MCF 10A (cell line): ENCODE results near the gene LCN9. TPM values are rescaled to one million over a fixed set of nuclear protein-coding genes. Genes with fewer than 3 reads are reported as not detected.

Experiments used
- BruUV-seq: library from RNA; stranded (reverse); fragments of 400-500 nt; replicated peaks from 2 replicates; lab custom pipeline; 2021; lab: Mats Ljungman, UMichigan
- CTCF ChIA-PET: fragments of 300-600 bp; sonication (Branson Sonifier 250); formaldehyde crosslinking; extraction: SDS; loops from one replicate; lab custom pipeline; 2021; ENCODE audit warnings: antibody characterized with exemption, inconsistent platforms; lab: Yijun Ruan, JAX
- POLR2A ChIA-PET: fragments of 300-600, 350-650 bp; sonication (Branson Sonifier 250); formaldehyde crosslinking; extraction: SDS; loops from one replicate; lab custom pipeline; 2020; ENCODE audit warnings: antibody characterized with exemption, inconsistent platforms; lab: Yijun Ruan, JAX
- DNase-seq: peaks from one replicate; pipeline ENCODE4 v3.0.0-alpha.2; 2018; ENCODE audit not compliant: unreplicated experiment
- H3K27ac Mint-ChIP-seq: one replicate; pipeline ENCODE4 v1.8.0; 2022; ENCODE audit warnings: mild to moderate bottlenecking, low read depth, mixed read lengths; ENCODE audit not compliant: unreplicated experiment
- H3K27me3 Mint-ChIP-seq: one replicate; pipeline ENCODE4 v1.8.0; 2022; ENCODE audit warnings: mixed read lengths; ENCODE audit not compliant: insufficient read depth, unreplicated experiment
- H3K36me3 Mint-ChIP-seq: one replicate; pipeline ENCODE4 v1.8.0; 2022; ENCODE audit warnings: mild to moderate bottlenecking, moderate library complexity, mixed read lengths; ENCODE audit not compliant: insufficient read depth, unreplicated experiment
- H3K4me1 Mint-ChIP-seq: one replicate; pipeline ENCODE4 v1.8.0; 2022; ENCODE audit warnings: mixed read lengths; ENCODE audit not compliant: insufficient read depth, unreplicated experiment
- H3K4me3 Mint-ChIP-seq: one replicate; pipeline ENCODE4 v1.8.0; 2022; ENCODE audit warnings: mild to moderate bottlenecking, moderate library complexity, mixed read lengths; ENCODE audit not compliant: unreplicated experiment
- H3K9me3 Mint-ChIP-seq: one replicate; pipeline ENCODE4 v1.8.0; 2022; ENCODE audit warnings: mixed read lengths; ENCODE audit not compliant: unreplicated experiment
- intact Hi-C: fragments of 100-400 bp; cut with micrococcal nuclease; formaldehyde crosslinking; loops from 2 replicates; pipeline ENCODE4 v1.14.1; 2022
- total RNA-seq: library from RNA; stranded (reverse); gene quantifications from 2 replicates; pipeline ENCODE4 v1.2.3, GENCODE V29; 2022
- TF ChIP-seq, protein P1 (sequence below): fragments of 200-600 bp; IDR thresholded peaks from one replicate; pipeline ENCODE4 v1.8.0; 2022; ENCODE audit warnings: antibody characterized with exemption, mild to moderate bottlenecking; ENCODE audit not compliant: unreplicated experiment

LCN9 gene
- total RNA-seq, 1 experiment from 2014 or later: not detected

GRCh38 chr9:135684691-135685090, 21.6 kb downstream of the LCN9 start:
- DNase-seq: no peak
- H3K27ac Mint-ChIP-seq: no peak overlapping the region
- ChIA-PET POLR2A (no interaction called here), CTCF (no interaction called here)
- H3K36me3 Mint-ChIP-seq: no peaks in the 10 kb centered on the region
- peaks cover 4% of the 10 kb centered on the region for H3K4me1 Mint-ChIP-seq
- intact Hi-C loops: no loop called here
- TF ChIP-seq, protein P1, sequence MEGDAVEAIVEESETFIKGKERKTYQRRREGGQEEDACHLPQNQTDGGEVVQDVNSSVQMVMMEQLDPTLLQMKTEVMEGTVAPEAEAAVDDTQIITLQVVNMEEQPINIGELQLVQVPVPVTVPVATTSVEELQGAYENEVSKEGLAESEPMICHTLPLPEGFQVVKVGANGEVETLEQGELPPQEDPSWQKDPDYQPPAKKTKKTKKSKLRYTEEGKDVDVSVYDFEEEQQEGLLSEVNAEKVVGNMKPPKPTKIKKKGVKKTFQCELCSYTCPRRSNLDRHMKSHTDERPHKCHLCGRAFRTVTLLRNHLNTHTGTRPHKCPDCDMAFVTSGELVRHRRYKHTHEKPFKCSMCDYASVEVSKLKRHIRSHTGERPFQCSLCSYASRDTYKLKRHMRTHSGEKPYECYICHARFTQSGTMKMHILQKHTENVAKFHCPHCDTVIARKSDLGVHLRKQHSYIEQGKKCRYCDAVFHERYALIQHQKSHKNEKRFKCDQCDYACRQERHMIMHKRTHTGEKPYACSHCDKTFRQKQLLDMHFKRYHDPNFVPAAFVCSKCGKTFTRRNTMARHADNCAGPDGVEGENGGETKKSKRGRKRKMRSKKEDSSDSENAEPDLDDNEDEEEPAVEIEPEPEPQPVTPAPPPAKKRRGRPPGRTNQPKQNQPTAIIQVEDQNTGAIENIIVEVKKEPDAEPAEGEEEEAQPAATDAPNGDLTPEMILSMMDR: no peak
- H3K4me3 Mint-ChIP-seq: no peak overlapping the region
- no peaks in the 10 kb centered on the region for H3K9me3 Mint-ChIP-seq
- H3K27me3 Mint-ChIP-seq: no peaks in the 10 kb centered on the region
- BruUV-seq: no TSS peak

- ChIA-PET POLR2A (no interaction called here), CTCF (no interaction called here)
- H3K4me1 Mint-ChIP-seq: no peaks in the 10 kb centered on the region
- intact Hi-C loops: no loop called here
- no peaks in the 10 kb centered on the region for H3K27me3 Mint-ChIP-seq
- TF ChIP-seq, protein P1: no peak
- BruUV-seq: no TSS peak
- H3K36me3 Mint-ChIP-seq: no peaks in the 10 kb centered on the region
- DNase-seq: no peak
- H3K4me3 Mint-ChIP-seq: no peak overlapping the region
- no peak overlapping the region for H3K27ac Mint-ChIP-seq
- H3K9me3 Mint-ChIP-seq: no peaks in the 10 kb centered on the region
These were observed 24.1 kb downstream of the LCN9 start for GRCh38 chr9:135687216-135687615.

DNA sequence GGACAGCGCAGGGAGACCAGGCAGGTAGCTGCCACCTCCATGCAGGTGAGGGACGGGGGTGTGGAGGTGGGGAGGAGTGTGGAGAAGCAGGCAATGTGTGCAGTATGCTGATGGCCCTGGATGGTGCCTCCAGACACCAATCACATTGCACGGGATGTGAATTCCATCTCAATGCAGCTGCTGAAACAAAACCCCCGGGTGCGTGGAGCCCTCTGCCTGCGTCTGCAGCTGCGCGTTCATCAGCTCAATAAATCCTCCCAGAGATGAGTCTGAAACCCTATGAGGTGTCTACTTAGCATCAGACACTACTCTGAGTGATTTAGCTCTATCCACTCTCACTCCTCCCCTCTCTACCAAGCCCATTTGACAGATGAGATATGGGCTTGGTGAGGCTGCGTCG, 25.9 kb downstream of the LCN9 start:
- H3K27ac Mint-ChIP-seq: no peak overlapping the region
- DNase-seq: no peak
- no peak overlapping the region for H3K4me3 Mint-ChIP-seq
- H3K36me3 Mint-ChIP-seq: no peaks in the 10 kb centered on the region
- no peaks in the 10 kb centered on the region for H3K27me3 Mint-ChIP-seq
- no TSS peak for BruUV-seq
- H3K4me1 Mint-ChIP-seq: peaks cover 6% of the 10 kb centered on the region
- intact Hi-C loops: no loop called here
- H3K9me3 Mint-ChIP-seq: no peaks in the 10 kb centered on the region
- ChIA-PET POLR2A (no interaction called here), CTCF (interaction anchor here (0.6 kb wide), 1 partner anchor 62 kb away, joined by 3 read pairs; no protein-coding TSS in a partner anchor)
- TF ChIP-seq, protein P1: no peak

DNA sequence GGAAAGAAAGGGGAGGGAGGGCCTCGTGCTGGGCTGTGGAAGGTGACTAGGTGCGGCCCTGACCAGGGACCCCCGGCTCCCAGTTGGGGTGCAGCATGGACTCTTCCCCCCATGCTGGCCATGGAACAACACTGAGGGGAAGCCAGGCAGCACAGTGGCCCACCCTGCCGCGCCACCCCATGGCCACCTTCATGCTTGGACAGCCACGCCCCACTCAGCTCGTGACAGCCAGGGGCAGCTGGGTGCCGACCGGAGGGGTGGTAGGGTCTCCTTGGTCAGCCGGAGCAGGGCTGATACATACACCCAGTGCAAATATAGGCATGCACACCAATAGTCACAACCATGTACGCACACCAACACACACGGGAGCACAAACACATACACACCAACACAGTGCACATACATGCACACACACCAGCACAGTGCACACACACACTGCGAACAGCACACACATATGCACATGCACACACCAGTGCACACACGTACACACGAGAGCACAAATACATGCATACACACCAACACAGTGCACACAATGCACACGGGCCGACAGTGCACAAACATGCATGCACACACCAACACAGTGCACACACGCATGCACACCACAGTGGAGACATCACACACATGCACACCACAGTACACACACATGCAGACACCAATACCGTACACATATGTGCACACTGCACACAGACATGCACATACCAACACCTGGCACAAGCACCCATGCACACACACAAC, 27.9 kb downstream of the LCN9 start:
- TF ChIP-seq, protein P1: no peak
- no peaks in the 10 kb centered on the region for H3K27me3 Mint-ChIP-seq
- CTCF ChIA-PET: no interaction called here
- intact Hi-C loops: no loop called here
- no peak overlapping the region for H3K27ac Mint-ChIP-seq
- no peaks in the 10 kb centered on the region for H3K36me3 Mint-ChIP-seq
- BruUV-seq: no TSS peak
- H3K4me1 Mint-ChIP-seq: peaks cover 6% of the 10 kb centered on the region
- no peak overlapping the region for H3K4me3 Mint-ChIP-seq
- DNase-seq: no peak
- H3K9me3 Mint-ChIP-seq: no peaks in the 10 kb centered on the region
- POLR2A ChIA-PET: no interaction called here
